A549 (cell line): ENCODE data around the gene PLCB1. TPM values are rescaled to one million over a fixed set of nuclear protein-coding genes. Genes with fewer than 3 reads are reported as not detected.

Source experiments
- ATAC-seq, 2 experiments: fragments of 200-7000 bp in 1 of 2; fragments of >200 bp in 1 of 2; cut with Nextera tagmentation in 1 of 2; cut with Tn5 transposase in 1 of 2; 3 replicates each; pipeline versions ENCODE4 v1.8.0 to v1.9.1; 2018 to 2020; ENCODE audit warnings: mild to moderate bottlenecking in 1 of 2, moderate library complexity in 1 of 2
- CTCF ChIA-PET: fragments of 300-600 bp; sonication (Branson Sonifier 250); formaldehyde crosslinking; extraction: SDS; loops from one replicate; lab custom pipeline; 2021; ENCODE audit warnings: antibody characterized with exemption, inconsistent platforms; lab: Yijun Ruan, JAX
- POLR2A ChIA-PET: fragments of 350-600 bp; formaldehyde crosslinking; extraction: SDS; loops from one replicate; lab custom pipeline; 2021; ENCODE audit warnings: antibody characterized with exemption, inconsistent platforms; lab: Yijun Ruan, JAX
- DNase-seq, 2 experiments: peaks; one replicate each; pipeline versions ENCODE4 v3.0.0 to v3.0.0-alpha.2; 2011 to 2016; ENCODE audit warnings: low read depth in 1 of 2, low spot score in 1 of 2
- FAIRE-seq: peaks from 2 replicates; lab custom pipeline; 2011; peaks lifted over from hg19 to GRCh38; lab: Jason Lieb, UNC
- H3K27ac ChIP-seq, 2 experiments: fragments of >200 bp; sonication (Bioruptor Twin); formaldehyde crosslinking; 3 replicates each; pipeline ENCODE4 v1.5.1; 2016 to 2017
- H3K4me1 ChIP-seq: fragments of >200 bp; sonication (Bioruptor Twin); formaldehyde crosslinking; 3 replicates; pipeline ENCODE4 v1.6.1; 2016
- H3K4me2 ChIP-seq: fragments of >200 bp; sonication (Bioruptor Twin); formaldehyde crosslinking; 3 replicates; pipeline ENCODE4 v1.6.1; 2016
- H3K4me3 ChIP-seq: fragments of >200 bp; sonication (Bioruptor Twin); formaldehyde crosslinking; 3 replicates; pipeline ENCODE4 v1.5.1; 2016
- H3K9me3 ChIP-seq: fragments of >200 bp; sonication (Bioruptor Twin); formaldehyde crosslinking; 3 replicates; pipeline ENCODE4 v1.6.1; 2016
- BHLHE40 ChIP-seq: IDR thresholded peaks from 2 replicates; pipeline ENCODE4 v1.6.1; 2012; ENCODE audit warnings: low read depth, low read length, inconsistent platforms
- CBX8 ChIP-seq: fragments of 200-600 bp; sonication (generic); IDR thresholded peaks from 2 replicates; pipeline ENCODE4 v1.6.1; 2016
- CEBPB ChIP-seq, 2 experiments: fragments of >200 bp in 1 of 2; sonication (Bioruptor Twin) in 1 of 2; formaldehyde crosslinking in 1 of 2; IDR thresholded peaks; 2 replicates each; pipeline ENCODE4 v1.6.1; 2012 to 2016
- EHMT2 ChIP-seq: fragments of 200-600 bp; sonication (generic); IDR thresholded peaks from 2 replicates; pipeline ENCODE4 v1.6.1; 2016; ENCODE audit warnings: antibody characterized with exemption, low read depth, mild to moderate bottlenecking, moderate library complexity
- GATA3 ChIP-seq: IDR thresholded peaks from 2 replicates; pipeline ENCODE4 v1.6.1; 2012; ENCODE audit warnings: borderline replicate concordance
- HOXB13 ChIP-seq: fragments of 250-450 bp; sonication (Bioruptor Pico); IDR thresholded peaks from 2 replicates; pipeline ENCODE4 v1.5.0; 2020; ENCODE audit warnings: low read depth, mild to moderate bottlenecking, moderate library complexity
- HOXB5 ChIP-seq: fragments of 250-450 bp; sonication (Bioruptor Pico); IDR thresholded peaks from 2 replicates; pipeline ENCODE4 v1.5.0; 2020; ENCODE audit warnings: mild to moderate bottlenecking, moderate library complexity
- KDM1A ChIP-seq: fragments of 200-600 bp; sonication (generic); IDR thresholded peaks from 2 replicates; pipeline ENCODE4 v1.6.1; 2016; ENCODE audit warnings: low read depth, mild to moderate bottlenecking
- MYC ChIP-seq: IDR thresholded peaks from 2 replicates; pipeline ENCODE4 v1.6.1; 2012; ENCODE audit warnings: mild to moderate bottlenecking, inconsistent platforms, low read length, improper control_type of control experiment, borderline replicate concordance
- NPAS2 ChIP-seq: fragments of 250-450 bp; sonication (Bioruptor Pico); IDR thresholded peaks from 2 replicates; pipeline ENCODE4 v1.8.0; 2022; ENCODE audit warnings: mild to moderate bottlenecking, moderate library complexity, borderline replicate concordance
- POLR2A ChIP-seq: IDR thresholded peaks from 2 replicates; pipeline ENCODE4 v1.6.1; 2012; ENCODE audit warnings: mild to moderate bottlenecking, low read length
- RARB ChIP-seq: fragments of 250-450 bp; sonication (Bioruptor Pico); IDR thresholded peaks from 2 replicates; pipeline ENCODE4 v1.8.0; 2021; ENCODE audit warnings: mild to moderate bottlenecking, moderate library complexity
- RCOR1 ChIP-seq: fragments of 150-350 bp; IDR thresholded peaks from 2 replicates; pipeline ENCODE4 v1.6.1; 2014; ENCODE audit warnings: antibody characterized with exemption, low read length, low read depth
- RNF2 ChIP-seq: fragments of 200-600 bp; sonication (generic); IDR thresholded peaks from 2 replicates; pipeline ENCODE4 v1.6.1; 2016; ENCODE audit warnings: low read depth, mild to moderate bottlenecking, antibody characterized with exemption, moderate library complexity, borderline replicate concordance
- SMC3 ChIP-seq: fragments of >200 bp; sonication (Bioruptor Twin); formaldehyde crosslinking; IDR thresholded peaks from 3 replicates; pipeline ENCODE4 v1.6.1; 2018; ENCODE audit warnings: inconsistent platforms
- SREBF2 ChIP-seq: fragments of 450-650 bp; IDR thresholded peaks from 2 replicates; pipeline ENCODE4 v1.6.1; 2014; ENCODE audit warnings: mild to moderate bottlenecking, moderate library complexity
- TFCP2L1 ChIP-seq: fragments of 250-450 bp; sonication (Bioruptor Pico); IDR thresholded peaks from 2 replicates; pipeline ENCODE4 v1.5.0; 2021; ENCODE audit warnings: mild to moderate bottlenecking
- ZFP36 ChIP-seq: fragments of 450-650 bp; IDR thresholded peaks from 2 replicates; pipeline ENCODE4 v1.6.1; 2014; ENCODE audit warnings: borderline replicate concordance; ENCODE audit not compliant: partially characterized antibody
- ZNF302 ChIP-seq: fragments of 250-450 bp; sonication (Bioruptor Pico); IDR thresholded peaks from 2 replicates; pipeline ENCODE4 v1.9.0; 2021; ENCODE audit warnings: inconsistent platforms, mild to moderate bottlenecking, moderate library complexity
- WGBS: methylation state at CpG from one replicate; pipeline ENCODE4 v1.1.6; 2017; ENCODE audit errors: missing lambda C conversion rate; 5-methylcytosine and 5-hydroxymethylcytosine counted together
- polyA plus RNA-seq, 4 experiments: library from polyadenylated mRNA; depleted of rRNA in 3 of 4; stranded (reverse); fragments of >200 nt; fragmentation: RNase III in 1 of 4; extraction: RNeasy Plus Mini Kit Qiagen cat#74134 plus additional on column Dnase treatment in 1 of 4; gene quantifications; 2 replicates in 3 of 4; 3 replicates in 1 of 4; pipeline ENCODE4 v1.2.3, GENCODE V29; 2011 to 2017
- TF ChIP-seq, protein P1 (sequence below): fragments of 450-650 bp; IDR thresholded peaks from 2 replicates; pipeline ENCODE4 v1.6.1; 2014; ENCODE audit warnings: antibody characterized with exemption
- TF ChIP-seq, protein P2 (sequence below): IDR thresholded peaks from 2 replicates; pipeline ENCODE4 v1.6.1; 2012
- TF ChIP-seq, protein P3 (sequence below): IDR thresholded peaks from 2 replicates; pipeline ENCODE4 v1.6.1; 2012
- TF ChIP-seq, protein P4 (sequence below): fragments of 250-450 bp; sonication (Bioruptor Pico); IDR thresholded peaks from 2 replicates; pipeline ENCODE4 v1.5.0; 2020; ENCODE audit warnings: low read depth, mild to moderate bottlenecking, moderate library complexity
- TF ChIP-seq, protein P5 (sequence below): fragments of 150-350 bp; IDR thresholded peaks from 2 replicates; pipeline ENCODE4 v1.6.1; 2014; ENCODE audit warnings: low read depth, mild to moderate bottlenecking, low read length
- TF ChIP-seq, protein P6 (sequence below): fragments of >200 bp; sonication (Bioruptor Twin); formaldehyde crosslinking; IDR thresholded peaks from 3 replicates; pipeline ENCODE4 v1.5.1; 2016

The PLCB1 gene
- polyA plus RNA-seq, 2 of the 4 experiments (the other 2 are of a cell fraction), result 0.97 to 6.3 TPM

DNA sequence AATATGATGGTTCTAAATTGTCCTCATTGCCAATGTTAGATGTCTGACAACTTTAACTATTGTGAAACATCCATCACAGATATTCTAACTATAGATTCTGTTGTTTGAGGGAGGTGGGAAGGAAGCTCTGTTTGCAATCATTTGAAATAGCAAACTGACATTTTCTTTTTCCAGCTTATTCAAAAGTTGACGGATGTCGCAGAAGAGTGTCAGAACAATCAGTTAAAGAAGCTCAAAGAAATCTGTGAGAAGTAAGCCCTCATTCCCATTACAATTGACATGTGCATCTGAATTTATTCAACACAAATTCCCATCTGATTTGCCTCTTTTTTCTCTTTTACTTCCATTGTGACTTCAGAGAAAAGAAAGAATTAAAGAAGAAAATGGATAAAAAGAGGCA is 656.2 kb downstream of the PLCB1 start:
- Histone ChIP-seq H3K4me2 (no peak overlapping the region), H3K9me3 (no peaks in the 10 kb centered on the region), H3K4me1 (no peaks in the 10 kb centered on the region), H3K27ac (no peak overlapping the region)
- POLR2A ChIA-PET, result no interaction called here
- CTCF ChIA-PET, result interaction anchor here (0.7 to 4.9 kb wide), 9 partner anchors 16 to 605 kb away, joined by 3 to 59 read pairs (median 5); no protein-coding TSS in a partner anchor
- peak; percentile 74 for FAIRE-seq
- no peak for TF ChIP-seq POLR2A
- no peak for TF ChIP-seq RCOR1
- TF ChIP-seq HOXB13, result no peak
- TF ChIP-seq, protein P1, sequence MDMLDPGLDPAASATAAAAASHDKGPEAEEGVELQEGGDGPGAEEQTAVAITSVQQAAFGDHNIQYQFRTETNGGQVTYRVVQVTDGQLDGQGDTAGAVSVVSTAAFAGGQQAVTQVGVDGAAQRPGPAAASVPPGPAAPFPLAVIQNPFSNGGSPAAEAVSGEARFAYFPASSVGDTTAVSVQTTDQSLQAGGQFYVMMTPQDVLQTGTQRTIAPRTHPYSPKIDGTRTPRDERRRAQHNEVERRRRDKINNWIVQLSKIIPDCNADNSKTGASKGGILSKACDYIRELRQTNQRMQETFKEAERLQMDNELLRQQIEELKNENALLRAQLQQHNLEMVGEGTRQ, result no peak
- TF ChIP-seq TFCP2L1, result no peak
- TF ChIP-seq SMC3, result no peak
- TF ChIP-seq, protein P2, sequence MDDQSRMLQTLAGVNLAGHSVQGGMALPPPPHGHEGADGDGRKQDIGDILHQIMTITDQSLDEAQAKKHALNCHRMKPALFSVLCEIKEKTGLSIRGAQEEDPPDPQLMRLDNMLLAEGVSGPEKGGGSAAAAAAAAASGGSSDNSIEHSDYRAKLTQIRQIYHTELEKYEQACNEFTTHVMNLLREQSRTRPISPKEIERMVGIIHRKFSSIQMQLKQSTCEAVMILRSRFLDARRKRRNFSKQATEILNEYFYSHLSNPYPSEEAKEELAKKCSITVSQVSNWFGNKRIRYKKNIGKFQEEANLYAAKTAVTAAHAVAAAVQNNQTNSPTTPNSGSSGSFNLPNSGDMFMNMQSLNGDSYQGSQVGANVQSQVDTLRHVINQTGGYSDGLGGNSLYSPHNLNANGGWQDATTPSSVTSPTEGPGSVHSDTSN, result no peak
- no peak for TF ChIP-seq EHMT2
- TF ChIP-seq GATA3, result no peak
- TF ChIP-seq RNF2, result no peak
- no peak for TF ChIP-seq KDM1A
- no peak for TF ChIP-seq ZNF302
- TF ChIP-seq, protein P3, sequence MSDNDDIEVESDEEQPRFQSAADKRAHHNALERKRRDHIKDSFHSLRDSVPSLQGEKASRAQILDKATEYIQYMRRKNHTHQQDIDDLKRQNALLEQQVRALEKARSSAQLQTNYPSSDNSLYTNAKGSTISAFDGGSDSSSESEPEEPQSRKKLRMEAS, result no peak
- no peak for TF ChIP-seq CBX8
- TF ChIP-seq NPAS2 (CRISPR knock-in tag), result no peak
- TF ChIP-seq, all 56 proteins: peak for 0
- H3K4me3 ChIP-seq, result no peak overlapping the region
- DNase-seq (no peak), ATAC-seq (no peak)
- WGBS, result 97% methylated on average over 2 of the region's 2 CpGs

DNA sequence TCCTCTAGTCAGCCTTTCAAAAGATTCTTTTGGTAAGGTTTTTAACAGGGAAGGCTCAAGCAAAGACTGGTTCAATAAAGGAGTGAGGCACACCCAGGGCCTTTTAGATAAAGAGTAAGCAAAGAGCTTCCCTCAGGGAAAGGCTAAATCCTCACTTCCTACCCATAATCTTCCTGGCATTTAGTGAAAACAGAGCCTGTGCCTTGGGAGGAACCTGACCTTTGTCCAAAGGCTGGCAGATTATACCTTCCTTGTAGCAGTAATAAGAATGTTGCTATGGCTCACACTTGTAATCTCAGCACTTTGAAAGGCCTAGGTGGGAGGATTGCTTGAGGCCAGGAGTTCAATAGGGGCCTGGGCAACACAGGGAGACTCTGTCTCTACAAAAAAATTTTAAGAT is 656.8 kb downstream of the PLCB1 start:
- FAIRE-seq, result no peak
- ATAC-seq, result no peak
- no peak for DNase-seq
- Histone ChIP-seq H3K4me2 (no peak overlapping the region), H3K27ac (no peak overlapping the region), H3K4me3 (no peak overlapping the region), H3K4me1 (no peaks in the 10 kb centered on the region), H3K9me3 (no peaks in the 10 kb centered on the region)
- TF ChIP-seq, protein P4, sequence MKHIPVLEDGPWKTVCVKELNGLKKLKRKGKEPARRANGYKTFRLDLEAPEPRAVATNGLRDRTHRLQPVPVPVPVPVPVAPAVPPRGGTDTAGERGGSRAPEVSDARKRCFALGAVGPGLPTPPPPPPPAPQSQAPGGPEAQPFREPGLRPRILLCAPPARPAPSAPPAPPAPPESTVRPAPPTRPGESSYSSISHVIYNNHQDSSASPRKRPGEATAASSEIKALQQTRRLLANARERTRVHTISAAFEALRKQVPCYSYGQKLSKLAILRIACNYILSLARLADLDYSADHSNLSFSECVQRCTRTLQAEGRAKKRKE (CRISPR knock-in tag), result no peak
- TF ChIP-seq, protein P1, result no peak
- ChIA-PET CTCF (interaction anchor here (0.7 to 4.9 kb wide), 19 partner anchors 9 to 604 kb away, joined by 3 to 59 read pairs (median 6); no protein-coding TSS in a partner anchor), POLR2A (no interaction called here)

DNA sequence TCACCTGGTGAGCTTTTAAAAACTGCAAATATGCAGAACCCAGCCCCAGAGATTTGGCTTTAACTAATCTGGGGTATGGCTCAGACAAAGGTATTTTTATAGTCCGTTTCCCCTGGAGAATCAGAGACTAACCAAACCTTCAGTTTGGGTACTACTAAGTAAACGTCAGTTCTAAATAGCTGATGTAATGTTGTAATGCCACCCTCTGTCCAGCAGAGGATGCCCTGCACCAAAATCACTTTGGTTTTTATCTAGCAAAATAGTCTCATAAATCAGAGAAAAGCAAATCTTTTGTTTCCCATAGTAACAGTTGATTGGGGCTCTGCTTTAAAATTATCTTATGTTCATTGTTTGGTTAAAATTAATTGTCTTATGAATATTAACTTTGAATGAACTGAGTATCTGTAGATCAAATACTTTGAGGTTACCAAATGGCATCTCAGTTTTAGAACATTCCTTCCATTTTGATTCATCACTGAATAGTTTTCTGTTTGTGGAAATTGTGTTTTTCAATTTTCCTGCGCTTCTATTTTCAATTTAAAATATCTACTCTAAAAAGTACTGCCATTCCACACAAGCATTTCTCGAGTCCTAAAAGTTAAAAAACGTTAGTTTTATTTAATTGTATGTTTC is 658.5 kb downstream of the PLCB1 start:
- WGBS, result 28% methylated on average over 5 of the region's 5 CpGs
- H3K4me2 ChIP-seq, result peak overlapping the region; percentile 8; the same call in 1 of the 3 replicates
- POLR2A ChIA-PET, result no interaction called here
- FAIRE-seq (peak; percentile 99), ATAC-seq (peak; percentile 69 to 75; a peak in 5 of 6 replicates), DNase-seq (peak; percentile 15 to 63)
- H3K27ac ChIP-seq, result peak overlapping the region in 1 of 2 experiments; percentile 44; a peak in 1 of 6 replicates
- no peaks in the 10 kb centered on the region for H3K4me1 ChIP-seq
- no peak overlapping the region for H3K4me3 ChIP-seq
- CTCF ChIA-PET, result interaction anchor here (0.5 to 4.9 kb wide), 36 partner anchors 8 to 638 kb away, joined by 3 to 59 read pairs (median 4); no protein-coding TSS in a partner anchor
- H3K9me3 ChIP-seq, result no peaks in the 10 kb centered on the region
- TF ChIP-seq SREBF2 (no peak), BHLHE40 (no peak), GATA3 (no peak; the same call in 1 of the 2 replicates), CEBPB (IDR thresholded peaks at IDR 0.05) (peak; percentile 6 to 33; a peak in 1 of 4 replicates), MYC (no peak), HOXB5 (CRISPR knock-in tag) (no peak), ZFP36 (no peak), RARB (no peak), SMC3 (peak; percentile 97)
- TF ChIP-seq, protein P5, sequence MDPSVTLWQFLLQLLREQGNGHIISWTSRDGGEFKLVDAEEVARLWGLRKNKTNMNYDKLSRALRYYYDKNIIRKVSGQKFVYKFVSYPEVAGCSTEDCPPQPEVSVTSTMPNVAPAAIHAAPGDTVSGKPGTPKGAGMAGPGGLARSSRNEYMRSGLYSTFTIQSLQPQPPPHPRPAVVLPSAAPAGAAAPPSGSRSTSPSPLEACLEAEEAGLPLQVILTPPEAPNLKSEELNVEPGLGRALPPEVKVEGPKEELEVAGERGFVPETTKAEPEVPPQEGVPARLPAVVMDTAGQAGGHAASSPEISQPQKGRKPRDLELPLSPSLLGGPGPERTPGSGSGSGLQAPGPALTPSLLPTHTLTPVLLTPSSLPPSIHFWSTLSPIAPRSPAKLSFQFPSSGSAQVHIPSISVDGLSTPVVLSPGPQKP, result no peak
- TF ChIP-seq, protein P3, result no peak
- TF ChIP-seq, protein P6, sequence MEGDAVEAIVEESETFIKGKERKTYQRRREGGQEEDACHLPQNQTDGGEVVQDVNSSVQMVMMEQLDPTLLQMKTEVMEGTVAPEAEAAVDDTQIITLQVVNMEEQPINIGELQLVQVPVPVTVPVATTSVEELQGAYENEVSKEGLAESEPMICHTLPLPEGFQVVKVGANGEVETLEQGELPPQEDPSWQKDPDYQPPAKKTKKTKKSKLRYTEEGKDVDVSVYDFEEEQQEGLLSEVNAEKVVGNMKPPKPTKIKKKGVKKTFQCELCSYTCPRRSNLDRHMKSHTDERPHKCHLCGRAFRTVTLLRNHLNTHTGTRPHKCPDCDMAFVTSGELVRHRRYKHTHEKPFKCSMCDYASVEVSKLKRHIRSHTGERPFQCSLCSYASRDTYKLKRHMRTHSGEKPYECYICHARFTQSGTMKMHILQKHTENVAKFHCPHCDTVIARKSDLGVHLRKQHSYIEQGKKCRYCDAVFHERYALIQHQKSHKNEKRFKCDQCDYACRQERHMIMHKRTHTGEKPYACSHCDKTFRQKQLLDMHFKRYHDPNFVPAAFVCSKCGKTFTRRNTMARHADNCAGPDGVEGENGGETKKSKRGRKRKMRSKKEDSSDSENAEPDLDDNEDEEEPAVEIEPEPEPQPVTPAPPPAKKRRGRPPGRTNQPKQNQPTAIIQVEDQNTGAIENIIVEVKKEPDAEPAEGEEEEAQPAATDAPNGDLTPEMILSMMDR, result peak; percentile 99
- TF ChIP-seq, protein P4 (CRISPR knock-in tag), result no peak
